WTC11 (cell line): Measurements from ENCODE around the gene HSD17B8. TPM values are rescaled to one million over a fixed set of nuclear protein-coding genes. Genes with fewer than 3 reads are reported as not detected.

Experiments
- ATAC-seq: fragments of 200-7000 bp; cut with Tn5 transposase; 2 replicates; pipeline ENCODE4 v1.10.0; 2021; ENCODE audit warnings: mild to moderate bottlenecking, moderate library complexity
- CTCF ChIA-PET: fragments of 300-600 bp; sonication (Branson Sonifier 250); formaldehyde crosslinking; loops from one replicate; lab custom pipeline; 2021; ENCODE audit warnings: antibody characterized with exemption; lab: Charles Lee
- POLR2A ChIA-PET: fragments of 350-600 bp; sonication (Branson Sonifier 250); formaldehyde crosslinking; loops from one replicate; lab custom pipeline; 2021; ENCODE audit warnings: antibody characterized with exemption; lab: Charles Lee
- DNase-seq: peaks from one replicate; pipeline ENCODE4 v3.0.0; 2021; ENCODE audit warnings: low spot score
- H3K27ac Mint-ChIP-seq: 2 replicates; pipeline ENCODE4 v1.8.0; 2021; ENCODE audit warnings: mixed read lengths
- H3K27me3 Mint-ChIP-seq: 2 replicates; pipeline ENCODE4 v1.8.0; 2021; ENCODE audit warnings: low read depth, mild to moderate bottlenecking, moderate library complexity, mixed read lengths
- H3K36me3 Mint-ChIP-seq: 2 replicates; pipeline ENCODE4 v1.8.0; 2021; ENCODE audit warnings: mixed read lengths
- H3K4me1 Mint-ChIP-seq: 2 replicates; pipeline ENCODE4 v1.8.0; 2022; ENCODE audit warnings: mixed read lengths
- H3K4me3 Mint-ChIP-seq: 2 replicates; pipeline ENCODE4 v1.8.0; 2021; ENCODE audit warnings: mild to moderate bottlenecking, moderate library complexity, mixed read lengths
- H3K9me3 Mint-ChIP-seq: 2 replicates; pipeline ENCODE4 v1.8.0; 2021; ENCODE audit warnings: mixed read lengths
- CREM ChIP-seq: sonication (generic); formaldehyde crosslinking; IDR thresholded peaks from 2 replicates; pipeline ENCODE4 v1.8.1; 2022; ENCODE audit warnings: mild to moderate bottlenecking, missing genetic modification reagents, moderate library complexity
- GRHL2 ChIP-seq: fragments of 250-450 bp; sonication (Bioruptor Pico); IDR thresholded peaks from 2 replicates; pipeline ENCODE4 v1.8.0; 2022; ENCODE audit warnings: mild to moderate bottlenecking, moderate library complexity; ENCODE audit not compliant: insufficient replicate concordance, severe bottlenecking
- MXD4 ChIP-seq: fragments of 250-450 bp; sonication (Bioruptor Pico); IDR thresholded peaks from 2 replicates; pipeline ENCODE4 v1.8.0; 2021; ENCODE audit warnings: mild to moderate bottlenecking, moderate library complexity, borderline replicate concordance
- MYBL2 ChIP-seq: sonication (generic); formaldehyde crosslinking; IDR thresholded peaks from 2 replicates; pipeline ENCODE4 v1.8.1; 2023; ENCODE audit warnings: mild to moderate bottlenecking, moderate library complexity, missing genetic modification reagents
- NFE2L1 ChIP-seq: sonication (generic); formaldehyde crosslinking; IDR thresholded peaks from 2 replicates; pipeline ENCODE4 v1.8.1; 2023; ENCODE audit warnings: missing genetic modification reagents
- RORB ChIP-seq: fragments of 250-450 bp; sonication (Bioruptor Pico); IDR thresholded peaks from 2 replicates; pipeline ENCODE4 v1.9.0; 2021; ENCODE audit warnings: mild to moderate bottlenecking
- SMAD3 ChIP-seq: sonication (generic); formaldehyde crosslinking; IDR thresholded peaks from 2 replicates; pipeline ENCODE4 v1.8.0; 2022; ENCODE audit warnings: missing genetic modification reagents, mild to moderate bottlenecking, borderline replicate concordance
- total RNA-seq: library from RNA; stranded (reverse); gene quantifications from 3 replicates; pipeline ENCODE4 v1.2.3, GENCODE V29; 2021
- TF ChIP-seq, protein P1 (sequence below): fragments of 250-450 bp; sonication (Bioruptor Pico); IDR thresholded peaks from 2 replicates; pipeline ENCODE4 v1.9.0; 2021; ENCODE audit warnings: mild to moderate bottlenecking
- TF ChIP-seq, protein P2 (sequence below): fragments of 200-600 bp; IDR thresholded peaks from 2 replicates; pipeline ENCODE4 v1.8.0; 2022; ENCODE audit warnings: antibody characterized with exemption
- TF ChIP-seq, protein P3 (sequence below): sonication (generic); formaldehyde crosslinking; IDR thresholded peaks from 2 replicates; pipeline ENCODE4 v1.8.0; 2022; ENCODE audit warnings: missing genetic modification reagents
- TF ChIP-seq, protein P4 (sequence below): sonication (generic); formaldehyde crosslinking; IDR thresholded peaks from 2 replicates; pipeline ENCODE4 v1.8.0; 2023; ENCODE audit warnings: missing genetic modification reagents
- TF ChIP-seq, protein P5 (sequence below): sonication (generic); formaldehyde crosslinking; IDR thresholded peaks from 2 replicates; pipeline ENCODE4 v1.8.1; 2023; ENCODE audit warnings: mild to moderate bottlenecking, missing genetic modification reagents, borderline replicate concordance
- TF ChIP-seq, protein P6 (sequence below): fragments of 250-450 bp; sonication (Bioruptor Pico); conservative IDR thresholded peaks from 2 replicates; pipeline ENCODE4 v1.9.0; 2021; ENCODE audit warnings: mild to moderate bottlenecking
- TF ChIP-seq, protein P7 (sequence below): sonication (generic); formaldehyde crosslinking; IDR thresholded peaks from 2 replicates; pipeline ENCODE4 v1.8.0; 2022; ENCODE audit warnings: mild to moderate bottlenecking, missing genetic modification reagents

HSD17B8 gene
- total RNA-seq, 1 experiment from 2014 or later, result 8.1 TPM

DNA sequence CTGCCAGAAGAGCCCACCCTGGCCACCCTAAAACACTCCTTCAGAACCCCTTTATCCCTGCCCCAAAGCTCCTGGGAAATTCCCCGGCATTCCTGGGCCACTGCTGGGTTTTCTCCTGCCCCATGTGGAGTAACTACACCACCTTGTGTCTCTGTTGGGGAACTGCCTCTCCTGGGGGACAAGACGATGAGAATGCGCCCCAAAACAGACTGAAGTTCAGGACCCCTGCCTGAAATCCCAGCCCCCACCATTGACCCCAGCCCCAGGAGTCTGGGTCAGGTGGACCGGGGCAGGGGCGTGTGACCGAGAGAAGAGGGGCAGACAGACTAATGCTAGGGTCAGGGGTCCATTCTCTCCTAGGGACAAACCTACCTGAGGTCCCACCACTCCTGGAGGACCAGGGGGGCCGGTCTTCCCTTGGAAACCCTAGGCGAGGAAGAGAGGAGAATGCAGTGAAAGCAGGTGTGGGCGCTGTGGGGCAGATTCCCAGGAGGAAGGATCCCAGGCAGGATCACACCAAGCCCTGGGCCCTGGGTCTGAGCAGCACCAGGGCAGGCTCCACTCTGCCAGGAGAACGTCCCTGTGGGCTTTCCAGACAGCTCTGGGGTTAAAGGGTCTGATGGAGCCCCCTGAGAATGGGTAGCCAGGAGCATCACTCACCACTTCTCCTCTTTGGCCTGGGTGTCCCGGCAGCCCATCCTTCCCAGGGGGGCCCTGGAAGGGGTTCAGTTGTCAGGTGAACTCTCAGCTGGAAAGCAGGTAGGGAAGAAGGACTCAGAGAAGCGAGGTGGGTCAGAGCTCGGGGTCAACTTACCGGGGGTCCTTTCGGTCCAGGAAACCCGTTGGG is 31.5 kb upstream of the HSD17B8 start:
- H3K27ac Mint-ChIP-seq, result no peak overlapping the region; the same call in 1 of the 2 replicates
- CTCF ChIA-PET, result interaction anchor here (0.6 to 3.5 kb wide), 42 partner anchors 9 to 319 kb away, joined by 3 to 55 read pairs (median 4); partner anchors contain the start of genes COL11A2, HLA-DMA, PSMB9 and RING1
- peak; percentile 79 for ATAC-seq
- TF ChIP-seq, protein P1, sequence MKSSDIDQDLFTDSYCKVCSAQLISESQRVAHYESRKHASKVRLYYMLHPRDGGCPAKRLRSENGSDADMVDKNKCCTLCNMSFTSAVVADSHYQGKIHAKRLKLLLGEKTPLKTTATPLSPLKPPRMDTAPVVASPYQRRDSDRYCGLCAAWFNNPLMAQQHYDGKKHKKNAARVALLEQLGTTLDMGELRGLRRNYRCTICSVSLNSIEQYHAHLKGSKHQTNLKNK (CRISPR knock-in tag), result no peak
- TF ChIP-seq, protein P2, sequence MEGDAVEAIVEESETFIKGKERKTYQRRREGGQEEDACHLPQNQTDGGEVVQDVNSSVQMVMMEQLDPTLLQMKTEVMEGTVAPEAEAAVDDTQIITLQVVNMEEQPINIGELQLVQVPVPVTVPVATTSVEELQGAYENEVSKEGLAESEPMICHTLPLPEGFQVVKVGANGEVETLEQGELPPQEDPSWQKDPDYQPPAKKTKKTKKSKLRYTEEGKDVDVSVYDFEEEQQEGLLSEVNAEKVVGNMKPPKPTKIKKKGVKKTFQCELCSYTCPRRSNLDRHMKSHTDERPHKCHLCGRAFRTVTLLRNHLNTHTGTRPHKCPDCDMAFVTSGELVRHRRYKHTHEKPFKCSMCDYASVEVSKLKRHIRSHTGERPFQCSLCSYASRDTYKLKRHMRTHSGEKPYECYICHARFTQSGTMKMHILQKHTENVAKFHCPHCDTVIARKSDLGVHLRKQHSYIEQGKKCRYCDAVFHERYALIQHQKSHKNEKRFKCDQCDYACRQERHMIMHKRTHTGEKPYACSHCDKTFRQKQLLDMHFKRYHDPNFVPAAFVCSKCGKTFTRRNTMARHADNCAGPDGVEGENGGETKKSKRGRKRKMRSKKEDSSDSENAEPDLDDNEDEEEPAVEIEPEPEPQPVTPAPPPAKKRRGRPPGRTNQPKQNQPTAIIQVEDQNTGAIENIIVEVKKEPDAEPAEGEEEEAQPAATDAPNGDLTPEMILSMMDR, result peak; percentile 51
- TF ChIP-seq, all 79 proteins: peak for 1
- POLR2A ChIA-PET, result no interaction called here
- Mint-ChIP-seq H3K36me3 (no peaks in the 10 kb centered on the region), H3K4me1 (0 out of 2 replicates have a peak, but pooled peaks cover 3% of the 10 kb centered on the region), H3K9me3 (no peaks in the 10 kb centered on the region), H3K27me3 (peaks cover 7% of the 10 kb centered on the region; the same call in 1 of the 2 replicates), H3K4me3 (no peak overlapping the region)
- peak; percentile 71 for DNase-seq

DNA sequence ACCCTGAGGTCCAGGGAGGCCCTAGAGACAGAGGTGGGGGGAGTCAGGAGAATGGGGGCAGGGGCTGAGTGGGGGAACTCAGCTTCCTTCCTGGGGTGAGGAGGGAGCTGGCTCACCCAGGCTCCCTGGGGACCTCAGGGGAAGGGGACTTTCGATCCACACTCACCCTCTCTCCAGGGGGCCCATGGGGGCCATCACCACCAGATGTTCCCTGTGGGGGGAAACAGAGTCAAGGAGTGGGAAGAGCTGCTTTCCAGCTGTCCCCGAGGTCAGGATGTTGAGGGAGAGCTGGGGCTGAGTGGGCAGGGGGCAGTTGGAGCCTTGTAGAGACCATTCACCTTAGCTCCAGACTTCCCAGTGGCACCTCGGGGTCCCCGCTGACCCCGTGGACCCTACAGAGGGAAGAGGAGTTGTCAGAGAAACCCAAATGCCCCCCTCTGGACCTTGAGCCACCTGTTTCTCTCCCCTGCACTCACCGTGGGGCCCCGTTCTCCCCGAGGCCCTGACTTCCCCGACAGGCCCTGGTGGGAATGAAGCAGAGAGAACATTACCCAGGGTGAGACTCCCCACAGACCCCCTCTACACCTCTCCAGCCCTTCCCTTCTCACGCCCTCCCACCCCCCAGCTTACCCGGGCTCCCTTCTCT is 30.8 kb upstream of the HSD17B8 start:
- ATAC-seq, result no peak

More for the DNA sequence above, 30.8 kb upstream of the HSD17B8 start:
- Mint-ChIP-seq H3K9me3 (no peaks in the 10 kb centered on the region), H3K27ac (no peak overlapping the region), H3K4me1 (0 out of 2 replicates have a peak, but pooled peaks cover 3% of the 10 kb centered on the region), H3K27me3 (peaks cover 7% of the 10 kb centered on the region; the same call in 1 of the 2 replicates), H3K36me3 (no peaks in the 10 kb centered on the region), H3K4me3 (no peak overlapping the region)
- DNase-seq, result no peak
- TF ChIP-seq, protein P3, sequence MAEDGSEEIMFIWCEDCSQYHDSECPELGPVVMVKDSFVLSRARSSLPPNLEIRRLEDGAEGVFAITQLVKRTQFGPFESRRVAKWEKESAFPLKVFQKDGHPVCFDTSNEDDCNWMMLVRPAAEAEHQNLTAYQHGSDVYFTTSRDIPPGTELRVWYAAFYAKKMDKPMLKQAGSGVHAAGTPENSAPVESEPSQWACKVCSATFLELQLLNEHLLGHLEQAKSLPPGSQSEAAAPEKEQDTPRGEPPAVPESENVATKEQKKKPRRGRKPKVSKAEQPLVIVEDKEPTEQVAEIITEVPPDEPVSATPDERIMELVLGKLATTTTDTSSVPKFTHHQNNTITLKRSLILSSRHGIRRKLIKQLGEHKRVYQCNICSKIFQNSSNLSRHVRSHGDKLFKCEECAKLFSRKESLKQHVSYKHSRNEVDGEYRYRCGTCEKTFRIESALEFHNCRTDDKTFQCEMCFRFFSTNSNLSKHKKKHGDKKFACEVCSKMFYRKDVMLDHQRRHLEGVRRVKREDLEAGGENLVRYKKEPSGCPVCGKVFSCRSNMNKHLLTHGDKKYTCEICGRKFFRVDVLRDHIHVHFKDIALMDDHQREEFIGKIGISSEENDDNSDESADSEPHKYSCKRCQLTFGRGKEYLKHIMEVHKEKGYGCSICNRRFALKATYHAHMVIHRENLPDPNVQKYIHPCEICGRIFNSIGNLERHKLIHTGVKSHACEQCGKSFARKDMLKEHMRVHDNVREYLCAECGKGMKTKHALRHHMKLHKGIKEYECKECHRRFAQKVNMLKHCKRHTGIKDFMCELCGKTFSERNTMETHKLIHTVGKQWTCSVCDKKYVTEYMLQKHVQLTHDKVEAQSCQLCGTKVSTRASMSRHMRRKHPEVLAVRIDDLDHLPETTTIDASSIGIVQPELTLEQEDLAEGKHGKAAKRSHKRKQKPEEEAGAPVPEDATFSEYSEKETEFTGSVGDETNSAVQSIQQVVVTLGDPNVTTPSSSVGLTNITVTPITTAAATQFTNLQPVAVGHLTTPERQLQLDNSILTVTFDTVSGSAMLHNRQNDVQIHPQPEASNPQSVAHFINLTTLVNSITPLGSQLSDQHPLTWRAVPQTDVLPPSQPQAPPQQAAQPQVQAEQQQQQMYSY, result no peak
- TF ChIP-seq, protein P4, sequence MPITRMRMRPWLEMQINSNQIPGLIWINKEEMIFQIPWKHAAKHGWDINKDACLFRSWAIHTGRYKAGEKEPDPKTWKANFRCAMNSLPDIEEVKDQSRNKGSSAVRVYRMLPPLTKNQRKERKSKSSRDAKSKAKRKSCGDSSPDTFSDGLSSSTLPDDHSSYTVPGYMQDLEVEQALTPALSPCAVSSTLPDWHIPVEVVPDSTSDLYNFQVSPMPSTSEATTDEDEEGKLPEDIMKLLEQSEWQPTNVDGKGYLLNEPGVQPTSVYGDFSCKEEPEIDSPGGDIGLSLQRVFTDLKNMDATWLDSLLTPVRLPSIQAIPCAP (CRISPR knock-in tag), result no peak
- TF ChIP-seq RORB (CRISPR knock-in tag) (no peak), MYBL2 (no peak), SMAD3 (CRISPR knock-in tag) (no peak), GRHL2 (CRISPR knock-in tag) (no peak), NFE2L1 (CRISPR knock-in tag) (no peak), CREM (no peak), MXD4 (CRISPR knock-in tag) (no peak)
- TF ChIP-seq, protein P5, sequence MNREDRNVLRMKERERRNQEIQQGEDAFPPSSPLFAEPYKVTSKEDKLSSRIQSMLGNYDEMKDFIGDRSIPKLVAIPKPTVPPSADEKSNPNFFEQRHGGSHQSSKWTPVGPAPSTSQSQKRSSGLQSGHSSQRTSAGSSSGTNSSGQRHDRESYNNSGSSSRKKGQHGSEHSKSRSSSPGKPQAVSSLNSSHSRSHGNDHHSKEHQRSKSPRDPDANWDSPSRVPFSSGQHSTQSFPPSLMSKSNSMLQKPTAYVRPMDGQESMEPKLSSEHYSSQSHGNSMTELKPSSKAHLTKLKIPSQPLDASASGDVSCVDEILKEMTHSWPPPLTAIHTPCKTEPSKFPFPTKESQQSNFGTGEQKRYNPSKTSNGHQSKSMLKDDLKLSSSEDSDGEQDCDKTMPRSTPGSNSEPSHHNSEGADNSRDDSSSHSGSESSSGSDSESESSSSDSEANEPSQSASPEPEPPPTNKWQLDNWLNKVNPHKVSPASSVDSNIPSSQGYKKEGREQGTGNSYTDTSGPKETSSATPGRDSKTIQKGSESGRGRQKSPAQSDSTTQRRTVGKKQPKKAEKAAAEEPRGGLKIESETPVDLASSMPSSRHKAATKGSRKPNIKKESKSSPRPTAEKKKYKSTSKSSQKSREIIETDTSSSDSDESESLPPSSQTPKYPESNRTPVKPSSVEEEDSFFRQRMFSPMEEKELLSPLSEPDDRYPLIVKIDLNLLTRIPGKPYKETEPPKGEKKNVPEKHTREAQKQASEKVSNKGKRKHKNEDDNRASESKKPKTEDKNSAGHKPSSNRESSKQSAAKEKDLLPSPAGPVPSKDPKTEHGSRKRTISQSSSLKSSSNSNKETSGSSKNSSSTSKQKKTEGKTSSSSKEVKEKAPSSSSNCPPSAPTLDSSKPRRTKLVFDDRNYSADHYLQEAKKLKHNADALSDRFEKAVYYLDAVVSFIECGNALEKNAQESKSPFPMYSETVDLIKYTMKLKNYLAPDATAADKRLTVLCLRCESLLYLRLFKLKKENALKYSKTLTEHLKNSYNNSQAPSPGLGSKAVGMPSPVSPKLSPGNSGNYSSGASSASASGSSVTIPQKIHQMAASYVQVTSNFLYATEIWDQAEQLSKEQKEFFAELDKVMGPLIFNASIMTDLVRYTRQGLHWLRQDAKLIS (CRISPR knock-in tag), result no peak
- TF ChIP-seq, protein P6, sequence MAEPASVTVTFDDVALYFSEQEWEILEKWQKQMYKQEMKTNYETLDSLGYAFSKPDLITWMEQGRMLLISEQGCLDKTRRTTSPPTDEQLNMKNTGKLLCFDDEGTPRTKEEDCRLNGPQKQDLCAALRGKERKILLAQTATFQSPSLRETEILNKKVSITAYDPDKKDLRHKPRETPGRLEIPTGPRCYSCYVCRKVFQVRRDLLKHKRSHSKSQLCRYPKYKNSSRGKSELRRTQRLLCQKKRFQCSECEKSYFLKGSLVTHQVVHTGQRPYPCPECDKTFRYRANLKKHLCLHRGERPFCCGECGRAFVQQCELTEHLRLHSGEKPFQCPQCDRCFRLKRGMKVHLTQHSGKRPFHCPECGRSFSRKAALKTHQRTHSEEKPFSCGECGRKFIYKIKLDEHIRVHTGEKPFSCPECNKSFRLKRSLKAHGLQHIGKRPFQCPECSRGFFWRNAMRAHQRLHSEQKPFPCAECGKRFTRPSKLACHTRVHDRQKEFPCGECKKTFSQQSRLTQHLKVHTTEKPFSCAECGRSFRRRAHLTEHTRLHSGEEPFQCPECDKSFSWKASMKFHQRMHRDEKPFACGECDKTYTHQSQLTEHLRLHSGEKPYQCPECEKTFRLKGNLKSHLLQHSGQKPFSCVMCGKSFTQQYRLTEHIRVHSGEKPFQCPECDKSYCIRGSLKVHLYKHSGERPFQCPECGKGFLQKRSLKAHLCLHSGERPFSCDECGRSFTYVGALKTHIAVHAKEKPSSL (CRISPR knock-in tag), result no peak
- TF ChIP-seq, protein P7, sequence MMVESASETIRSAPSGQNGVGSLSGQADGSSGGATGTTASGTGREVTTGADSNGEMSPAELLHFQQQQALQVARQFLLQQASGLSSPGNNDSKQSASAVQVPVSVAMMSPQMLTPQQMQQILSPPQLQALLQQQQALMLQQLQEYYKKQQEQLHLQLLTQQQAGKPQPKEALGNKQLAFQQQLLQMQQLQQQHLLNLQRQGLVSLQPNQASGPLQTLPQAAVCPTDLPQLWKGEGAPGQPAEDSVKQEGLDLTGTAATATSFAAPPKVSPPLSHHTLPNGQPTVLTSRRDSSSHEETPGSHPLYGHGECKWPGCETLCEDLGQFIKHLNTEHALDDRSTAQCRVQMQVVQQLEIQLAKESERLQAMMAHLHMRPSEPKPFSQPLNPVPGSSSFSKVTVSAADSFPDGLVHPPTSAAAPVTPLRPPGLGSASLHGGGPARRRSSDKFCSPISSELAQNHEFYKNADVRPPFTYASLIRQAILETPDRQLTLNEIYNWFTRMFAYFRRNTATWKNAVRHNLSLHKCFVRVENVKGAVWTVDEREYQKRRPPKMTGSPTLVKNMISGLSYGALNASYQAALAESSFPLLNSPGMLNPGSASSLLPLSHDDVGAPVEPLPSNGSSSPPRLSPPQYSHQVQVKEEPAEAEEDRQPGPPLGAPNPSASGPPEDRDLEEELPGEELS (CRISPR knock-in tag), result no peak
- POLR2A ChIA-PET, result no interaction called here
- CTCF ChIA-PET, result interaction anchor here (0.8 to 3.5 kb wide), 14 partner anchors 12 to 240 kb away, joined by 3 to 55 read pairs (median 8); no protein-coding TSS in a partner anchor
